H7 (cell line): Measurements from ENCODE around the gene YIPF1. TPM values are rescaled to one million over a fixed set of nuclear protein-coding genes. Genes with fewer than 3 reads are reported as not detected.
A peak's percentile ranks its signal among the peaks of the same experiment; 100 is the strongest.
"Not testable (repeated sequence)": the region's sequence is repeated elsewhere in the genome, so short reads cannot be mapped to it uniquely, and the experiment has no call there.

Experiments used
- DNase-seq: peaks from one replicate; pipeline ENCODE4 v3.0.0; 2012
- H3K27me3 ChIP-seq: 2 replicates; pipeline ENCODE4 v1.6.0; 2011; ENCODE audit warnings: mild to moderate bottlenecking, low read length; ENCODE audit not compliant: control insufficient read depth, insufficient read depth
- H3K36me3 ChIP-seq: replicated peaks from 2 replicates; pipeline ENCODE4 v1.5.1; 2011; ENCODE audit warnings: low read length; ENCODE audit not compliant: control insufficient read depth, insufficient read depth
- H3K4me3 ChIP-seq: 2 replicates; pipeline ENCODE4 v1.5.1; 2011; ENCODE audit warnings: low read depth, mild to moderate bottlenecking, control low read depth, low read length, moderate library complexity; ENCODE audit not compliant: insufficient read depth
- total RNA-seq: library from RNA; depleted of rRNA; stranded (reverse); fragments of >200 nt; shearing (Covaris generic); gene quantifications from 2 replicates; pipeline ENCODE4 v1.2.3, GENCODE V29; 2014

Gene YIPF1
- total RNA-seq, 1 experiment from 2014 or later = 29.3 TPM

GRCh38 chr1:53881853-53882252 is 7.7 kb downstream of the YIPF1 start:
- DNase-seq, H3K27me3 ChIP-seq, H3K36me3 ChIP-seq, H3K4me3 ChIP-seq: not testable (repeated sequence)

GRCh38 chr1:53878492-53879105 is 11.0 kb downstream of the YIPF1 start:
- peak; percentile 45 for DNase-seq
- H3K36me3 ChIP-seq = peaks cover 2% of the 10 kb centered on the region
- no peak overlapping the region for H3K4me3 ChIP-seq
- H3K27me3 ChIP-seq = no peaks in the 10 kb centered on the region

- H3K4me3 ChIP-seq, H3K27me3 ChIP-seq, H3K36me3 ChIP-seq, DNase-seq: not testable (repeated sequence)
Observed at GRCh38 chr1:53875150-53875549, 14.4 kb downstream of the YIPF1 start.

- no peak overlapping the region for H3K4me3 ChIP-seq
- no peak for DNase-seq
- H3K36me3 ChIP-seq = peaks cover 4% of the 10 kb centered on the region
- H3K27me3 ChIP-seq = no peaks in the 10 kb centered on the region
Observed at GRCh38 chr1:53871773-53872484, 17.7 kb downstream of the YIPF1 start.

- no peak overlapping the region for H3K4me3 ChIP-seq
- peaks cover 4% of the 10 kb centered on the region for H3K36me3 ChIP-seq
- DNase-seq = no peak
- no peaks in the 10 kb centered on the region for H3K27me3 ChIP-seq
Observed at GRCh38 chr1:53871221-53871620, 18.4 kb downstream of the YIPF1 start.

DNA sequence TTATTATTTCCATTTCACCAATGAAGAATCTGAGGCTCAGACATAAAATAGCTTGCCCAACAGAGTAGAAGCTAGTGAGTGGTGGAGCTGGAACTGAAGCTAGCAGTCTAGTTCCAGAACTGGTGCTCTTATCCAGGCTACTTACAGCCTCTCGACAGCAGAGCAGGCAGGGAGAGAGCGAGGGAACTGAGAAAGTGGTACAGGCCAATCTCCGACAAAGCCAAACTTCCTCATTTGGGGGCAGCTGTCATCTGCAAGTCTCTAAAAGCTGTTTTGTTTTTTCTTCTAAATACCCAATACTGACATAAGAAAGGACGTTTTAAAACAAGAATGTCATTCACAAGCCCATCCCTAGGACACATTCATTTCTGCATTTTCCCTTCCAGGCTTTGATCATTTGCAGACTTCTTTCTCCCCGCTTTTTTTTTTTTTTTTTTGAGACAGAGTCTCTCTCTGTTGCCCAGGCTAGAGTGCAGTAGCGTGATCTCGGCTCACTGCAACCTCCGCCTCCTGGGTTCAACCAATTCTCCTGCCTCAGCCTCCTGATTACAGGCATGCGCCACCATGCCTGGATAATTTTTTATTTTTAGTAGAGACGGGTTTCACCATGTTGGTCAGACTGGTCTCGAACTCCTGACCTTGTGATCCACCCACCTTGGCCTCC is 20.0 kb downstream of the YIPF1 start:
- no peaks in the 10 kb centered on the region for H3K27me3 ChIP-seq
- no peak for DNase-seq
- H3K36me3 ChIP-seq = peaks cover 2% of the 10 kb centered on the region

DNA sequence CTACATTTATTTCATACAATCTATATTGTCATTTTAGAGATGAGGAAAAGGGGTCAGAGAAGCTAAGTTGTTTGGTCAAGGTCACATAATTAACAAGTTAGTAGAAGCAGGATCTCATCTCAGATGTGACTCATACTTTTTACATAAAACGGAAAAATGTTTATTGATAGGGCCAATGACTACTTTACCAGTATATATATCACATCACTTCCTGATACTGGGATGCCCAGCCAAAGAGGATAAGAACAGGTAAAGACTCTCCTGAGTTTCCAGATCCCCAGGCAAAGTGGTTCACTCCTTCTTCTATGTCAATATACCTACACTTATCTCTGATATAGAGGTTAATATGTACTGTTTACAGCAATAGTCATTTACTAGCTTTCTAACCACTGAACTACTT is 21.0 kb downstream of the YIPF1 start:
- Histone ChIP-seq H3K4me3 (no peak overlapping the region), H3K36me3 (peaks cover 2% of the 10 kb centered on the region), H3K27me3 (no peaks in the 10 kb centered on the region)
- DNase-seq = no peak

More for the DNA sequence above, 20.0 kb downstream of the YIPF1 start:
- no peak overlapping the region for H3K4me3 ChIP-seq

- no peak overlapping the region for H3K4me3 ChIP-seq
- H3K27me3 ChIP-seq = no peaks in the 10 kb centered on the region
- no peaks in the 10 kb centered on the region; the same call in none of the 2 replicates for H3K36me3 ChIP-seq
- DNase-seq = no peak
Observed at GRCh38 chr1:53862507-53862906, 27.1 kb downstream of the YIPF1 start.

DNA sequence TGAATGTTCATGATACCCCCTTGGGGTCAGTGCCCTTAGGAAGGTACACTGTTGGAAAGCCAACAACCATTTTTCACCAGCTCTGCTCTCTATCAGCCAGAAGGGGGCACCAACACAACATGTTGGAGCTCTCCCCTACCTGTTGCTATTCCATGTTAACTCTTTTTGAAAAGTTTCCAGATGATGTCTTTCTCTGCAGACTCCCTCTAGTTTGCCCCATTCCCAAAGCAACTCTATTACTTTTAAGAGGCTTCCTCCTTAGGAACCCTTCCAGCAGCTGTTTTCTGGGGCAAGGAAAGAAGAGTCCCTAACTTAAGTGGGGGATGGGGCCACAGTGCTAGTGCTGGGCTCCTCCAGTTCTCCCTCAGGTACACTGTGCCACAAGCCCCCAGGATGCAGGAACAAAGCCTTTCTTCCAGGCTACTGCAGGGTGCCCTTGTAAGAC is 28.6 kb downstream of the YIPF1 start:
- no peaks in the 10 kb centered on the region; the same call in none of the 2 replicates for H3K36me3 ChIP-seq
- peak; percentile 67 for DNase-seq
- H3K27me3 ChIP-seq = no peaks in the 10 kb centered on the region
- H3K4me3 ChIP-seq = no peak overlapping the region

- Histone ChIP-seq H3K4me3 (no peak overlapping the region), H3K27me3 (no peaks in the 10 kb centered on the region), H3K36me3 (no peaks in the 10 kb centered on the region; the same call in 1 of the 2 replicates)
- no peak for DNase-seq
Observed at GRCh38 chr1:53851571-53852285, 37.9 kb downstream of the YIPF1 start.

- DNase-seq = no peak
- no peaks in the 10 kb centered on the region; the same call in 1 of the 2 replicates for H3K36me3 ChIP-seq
- no peak overlapping the region for H3K4me3 ChIP-seq
- no peaks in the 10 kb centered on the region for H3K27me3 ChIP-seq
Observed at GRCh38 chr1:53850082-53850673, 39.4 kb downstream of the YIPF1 start.

DNA sequence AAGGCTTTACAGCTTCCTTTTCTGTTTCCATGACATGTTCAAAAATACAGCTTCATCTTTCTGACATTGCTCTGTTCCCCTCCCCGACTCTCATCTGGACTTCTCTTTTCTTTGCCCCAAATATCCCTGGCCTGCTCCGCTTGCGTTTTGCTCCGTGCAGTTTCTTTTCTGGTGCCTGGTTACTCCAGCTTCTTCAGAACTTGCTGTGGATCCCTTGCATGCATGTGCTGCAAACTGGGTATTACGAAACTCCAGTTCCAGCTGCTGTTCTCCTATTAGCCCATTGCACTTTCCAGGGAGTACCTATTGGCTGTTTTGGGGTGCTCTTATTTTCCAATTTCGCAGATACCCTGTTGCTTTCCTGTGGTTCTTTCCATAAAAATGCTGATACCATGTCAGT is 41.6 kb downstream of the YIPF1 start:
- no peak overlapping the region for H3K4me3 ChIP-seq
- H3K27me3 ChIP-seq = no peaks in the 10 kb centered on the region
- H3K36me3 ChIP-seq = no peaks in the 10 kb centered on the region; the same call in 1 of the 2 replicates
- no peak for DNase-seq

DNA sequence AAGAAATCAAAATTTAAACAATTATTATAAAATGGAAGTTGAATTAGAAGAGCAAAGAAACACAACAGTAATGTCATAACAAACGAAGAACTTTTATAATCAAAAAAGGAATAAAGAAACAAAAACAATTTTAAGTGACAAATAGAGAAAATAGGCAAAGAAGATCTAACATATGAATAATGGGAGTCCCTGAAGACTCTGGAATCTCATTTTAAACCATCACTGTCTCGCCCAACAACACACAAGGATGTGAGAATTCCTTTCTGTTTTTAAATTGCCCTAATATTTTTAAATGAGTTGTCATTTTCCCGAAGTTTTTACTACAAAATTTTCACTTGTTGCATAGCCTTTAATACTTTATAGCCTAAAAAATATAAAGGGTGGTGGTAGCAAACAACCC is 47.2 kb downstream of the YIPF1 start:
- Histone ChIP-seq H3K4me3 (no peak overlapping the region), H3K36me3 (no peaks in the 10 kb centered on the region), H3K27me3 (no peaks in the 10 kb centered on the region)
- DNase-seq = no peak

- DNase-seq = no peak
- Histone ChIP-seq H3K4me3 (no peak overlapping the region), H3K27me3 (no peaks in the 10 kb centered on the region), H3K36me3 (no peaks in the 10 kb centered on the region)
Observed at GRCh38 chr1:53838654-53838974, 51.0 kb downstream of the YIPF1 start.
